ENCODE data around the gene TOLLIP.

GRCh38 chr11:1277936-1278512 lies 31.4 kb downstream of the TOLLIP start:
- TF ChIP-seq POLR2A (IDR thresholded peaks at IDR 0.05) (no peak), EP300 (IDR thresholded peaks at IDR 0.05) (no peak)
- TF ChIP-seq, protein P1, sequence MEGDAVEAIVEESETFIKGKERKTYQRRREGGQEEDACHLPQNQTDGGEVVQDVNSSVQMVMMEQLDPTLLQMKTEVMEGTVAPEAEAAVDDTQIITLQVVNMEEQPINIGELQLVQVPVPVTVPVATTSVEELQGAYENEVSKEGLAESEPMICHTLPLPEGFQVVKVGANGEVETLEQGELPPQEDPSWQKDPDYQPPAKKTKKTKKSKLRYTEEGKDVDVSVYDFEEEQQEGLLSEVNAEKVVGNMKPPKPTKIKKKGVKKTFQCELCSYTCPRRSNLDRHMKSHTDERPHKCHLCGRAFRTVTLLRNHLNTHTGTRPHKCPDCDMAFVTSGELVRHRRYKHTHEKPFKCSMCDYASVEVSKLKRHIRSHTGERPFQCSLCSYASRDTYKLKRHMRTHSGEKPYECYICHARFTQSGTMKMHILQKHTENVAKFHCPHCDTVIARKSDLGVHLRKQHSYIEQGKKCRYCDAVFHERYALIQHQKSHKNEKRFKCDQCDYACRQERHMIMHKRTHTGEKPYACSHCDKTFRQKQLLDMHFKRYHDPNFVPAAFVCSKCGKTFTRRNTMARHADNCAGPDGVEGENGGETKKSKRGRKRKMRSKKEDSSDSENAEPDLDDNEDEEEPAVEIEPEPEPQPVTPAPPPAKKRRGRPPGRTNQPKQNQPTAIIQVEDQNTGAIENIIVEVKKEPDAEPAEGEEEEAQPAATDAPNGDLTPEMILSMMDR (IDR thresholded peaks at IDR 0.05): no peak

All from tibial nerve (tissue), 4 donors.